GM23338 (cell line): Measurements from ENCODE around the gene ANKS1B.

Source experiments
- CREB1 ChIP-seq: fragments of 250-450 bp; sonication (Bioruptor Pico); IDR thresholded peaks from 2 replicates; pipeline ENCODE4 v1.5.0; 2020; ENCODE audit warnings: low read depth, mild to moderate bottlenecking, moderate library complexity
- CTCF ChIP-seq, 2 experiments: fragments of 200-600 bp in 1 of 2; sonication (generic) in 1 of 2; conservative IDR thresholded peaks; 2 replicates each; pipeline versions ENCODE4 v1.5.1 to v1.6.1; 2016 to 2017; ENCODE audit warnings: antibody characterized with exemption in 2 of 2, low read depth in 2 of 2, mild to moderate bottlenecking in 2 of 2, moderate library complexity in 1 of 2
- EZH2 ChIP-seq: fragments of 200-600 bp; sonication (generic); IDR thresholded peaks from one replicate; pipeline ENCODE4 v1.8.0; 2017; ENCODE audit warnings: antibody characterized with exemption, mild to moderate bottlenecking, low read depth; ENCODE audit not compliant: unreplicated experiment
- EZH2phosphoT487 ChIP-seq: fragments of 200-600 bp; sonication (generic); IDR thresholded peaks from one replicate; pipeline ENCODE4 v1.8.1; 2018; ENCODE audit warnings: antibody characterized with exemption; ENCODE audit not compliant: unreplicated experiment
- POLR2AphosphoS5 ChIP-seq: IDR thresholded peaks from 2 replicates; pipeline ENCODE4 v1.6.1; 2016; ENCODE audit warnings: antibody characterized with exemption, low read depth
- REST ChIP-seq: IDR thresholded peaks from one replicate; pipeline ENCODE4 v1.6.1; 2018; ENCODE audit warnings: antibody characterized with exemption; ENCODE audit not compliant: unreplicated experiment
- STAT1 ChIP-seq: IDR thresholded peaks from one replicate; pipeline ENCODE4 v1.6.1; 2016; ENCODE audit warnings: antibody characterized with exemption; ENCODE audit not compliant: unreplicated experiment

GRCh38 chr12:99528478-99528877 is 456.3 kb downstream of the ANKS1B start:
- TF ChIP-seq STAT1 (no peak), CTCF (conservative IDR thresholded peaks at IDR 0.05; ENCODE audit: low read depth in 2 of 2) (no peak), CREB1 (CRISPR knock-in tag) (no peak), EZH2 (no peak), EZH2phosphoT487 (no peak), POLR2AphosphoS5 (no peak), REST (no peak)
